Stomach (tissue), 4 donors: ENCODE results near the gene RRAS.

Experiments used
- CTCF ChIP-seq, 7 experiments: fragments of 450-650 bp in 4 of 7; fragments of 200-600 bp in 3 of 7; sonication (generic) in 3 of 7; IDR thresholded peaks; one replicate each; pipeline ENCODE4 v1.5.1; 2016 to 2019; ENCODE audit warnings: antibody characterized with exemption in 7 of 7, control low read depth in 2 of 7, mild to moderate bottlenecking in 1 of 7
- EP300 ChIP-seq: sonication (generic); formaldehyde crosslinking; IDR thresholded peaks from one replicate; pipeline ENCODE4 v1.6.1; 2017; ENCODE audit warnings: antibody characterized with exemption
- POLR2A ChIP-seq, 4 donors: fragments of 450-650 bp; IDR thresholded peaks; one replicate each; pipeline ENCODE4 v1.6.1; 2016; ENCODE audit warnings: antibody characterized with exemption in 4 of 4, control low read depth in 2 of 4, mild to moderate bottlenecking in 1 of 4, moderate library complexity in 1 of 4

- no peak for TF ChIP-seq CTCF (IDR thresholded peaks at IDR 0.05)
- TF ChIP-seq POLR2A (IDR thresholded peaks at IDR 0.05), result no peak
- no peak for TF ChIP-seq EP300
Observed at GRCh38 chr19:49666120-49666444, 26.1 kb upstream of the RRAS start.
